Heart left ventricle (tissue), 16 donors: Measurements from ENCODE around the gene STAT2. TPM values are rescaled to one million over a fixed set of nuclear protein-coding genes. Genes with fewer than 3 reads are reported as not detected.
A peak's percentile ranks its signal among the peaks of the same experiment; 100 is the strongest.

Experiments used
- ATAC-seq, 4 donors: fragments of 200-7000 bp; cut with Tn5 transposase; one replicate each; pipeline ENCODE4 v1.9.1; 2020 to 2022; ENCODE audit warnings: moderate library complexity in 4 of 4, mild to moderate bottlenecking in 3 of 4, moderate number of reproducible peaks in 1 of 4
- DNase-seq, 5 donors: peaks; one replicate each; pipeline ENCODE4 v3.0.0-alpha.2; 2020
- H3K27ac ChIP-seq, 12 donors: fragments of 200-600 bp; sonication (generic) in 4 of 12; one replicate each; pipeline versions ENCODE4 v1.5.0 to v1.8.0; 2016 to 2022; ENCODE audit warnings: mild to moderate bottlenecking in 2 of 12
- H3K27me3 ChIP-seq, 9 donors: fragments of 200-600 bp; sonication (generic) in 2 of 9; one replicate each; pipeline versions ENCODE4 v1.5.1 to v1.8.0; 2016 to 2022; ENCODE audit warnings: mild to moderate bottlenecking in 3 of 9
- H3K36me3 ChIP-seq, 9 donors: fragments of 200-600 bp; sonication (generic) in 2 of 9; one replicate each; pipeline versions ENCODE4 v1.5.0 to v1.8.0; 2018 to 2022; ENCODE audit warnings: mild to moderate bottlenecking in 2 of 9
- H3K4me1 ChIP-seq, 12 donors: fragments of 200-600 bp; sonication (generic) in 4 of 12; one replicate each; pipeline versions ENCODE4 v1.5.0 to v1.8.0; 2016 to 2022; ENCODE audit warnings: mild to moderate bottlenecking in 3 of 12
- H3K4me3 ChIP-seq, 12 donors: fragments of 200-600 bp; sonication (generic) in 4 of 12; one replicate each; pipeline versions ENCODE4 v1.5.0 to v1.8.0; 2017 to 2022; ENCODE audit warnings: mild to moderate bottlenecking in 9 of 12, moderate library complexity in 4 of 12
- H3K9me3 ChIP-seq, 12 donors: fragments of 200-600 bp; sonication (generic) in 4 of 12; one replicate each; pipeline versions ENCODE4 v1.5.0 to v1.8.0; 2016 to 2022; ENCODE audit warnings: mild to moderate bottlenecking in 1 of 12
- POLR2A ChIP-seq, 2 donors: fragments of 450-650 bp; IDR thresholded peaks; one replicate each; pipeline ENCODE4 v1.6.1; 2017; ENCODE audit warnings: antibody characterized with exemption in 2 of 2, mild to moderate bottlenecking in 2 of 2, moderate library complexity in 2 of 2
- WGBS, 4 donors: extraction: QIAGEN DNeasy Blood & Tissue Kit in 2 of 4; methylation state at CpG; one replicate each; pipeline versions ENCODE4 v1.1.5 to v1.1.7; 2013 to 2018; 5-methylcytosine and 5-hydroxymethylcytosine counted together
- intact Hi-C, 10 donors: fragments of 100-400 bp; cut with DNase I; formaldehyde crosslinking; loops; one replicate each; pipeline versions ENCODE4 v1.11.1 to v1.14.2; 2022
- polyA plus RNA-seq, 2 donors: library from polyadenylated mRNA; stranded (reverse); fragments of 200-250 nt; gene quantifications; one replicate each; pipeline ENCODE4 v1.2.3, GENCODE V29; 2013
- total RNA-seq, 9 donors: library from RNA; depleted of rRNA in 2 of 9; stranded (reverse); fragments of >200 nt in 2 of 9; fragmentation: NEBNext Ultra II Directional in 3 of 9; extraction: Animal tissue kit (Norgen Biotek cat#: 25700) in 3 of 9; gene quantifications; one replicate each; pipeline versions ENCODE4 v1.1.0 to v1.2.4, GENCODE V29; 2016 to 2023
- TF ChIP-seq, protein P1 (sequence below), 12 donors: fragments of 200-600 bp; sonication (generic) in 4 of 12; IDR thresholded peaks; one replicate each; pipeline versions ENCODE4 v1.5.0 to v1.8.0; 2018 to 2022; ENCODE audit warnings: antibody characterized with exemption in 12 of 12, mild to moderate bottlenecking in 5 of 12
- donor health status: ischemic (EF 13 %, LVEDD 7.1; RV severe dilation, severe dysfunction).
- donor health status: healthy with polysubstance abuse.
- donor health status: DM: no; HTN: yes; CAD: no.
- donor health status: DM: no; HTN: no; CAD: no.
- donor health status: ischemic (EF 25% LVEDD 6.9; RV normal size, moderate dysfunction).
- donor health status: ischemic (EF 25% LVEDD 5.7; RV mildly dilated, moderate dysfunction).
- donor health status: healthy.
- donor health status: DM: yes; HTN: yes; CAD: no.
- donor health status: ischemic (EF 35%, LVEDD 5.7; RV mildly dilated, moderate dysfunction).
- donor health status: nonischemic (EF 11% LVEDD 7.7; RV severe dilation, severe dysfunction).
- donor health status: DM: yes; HTN: yes; CAD: no.
- donor health status: PGD.
- donor health status: ischemic (EF 29% LVEDD 5.4; RV normal size, mild dysfunction).
- donor health status: nonischemic (EF 23%, LVEDD 6.1; RV moderate dilation, normal function).

Gene STAT2
- total and polyA plus RNA-seq, 11 donors: 23.1 to 150 (median 36.1) TPM

DNA sequence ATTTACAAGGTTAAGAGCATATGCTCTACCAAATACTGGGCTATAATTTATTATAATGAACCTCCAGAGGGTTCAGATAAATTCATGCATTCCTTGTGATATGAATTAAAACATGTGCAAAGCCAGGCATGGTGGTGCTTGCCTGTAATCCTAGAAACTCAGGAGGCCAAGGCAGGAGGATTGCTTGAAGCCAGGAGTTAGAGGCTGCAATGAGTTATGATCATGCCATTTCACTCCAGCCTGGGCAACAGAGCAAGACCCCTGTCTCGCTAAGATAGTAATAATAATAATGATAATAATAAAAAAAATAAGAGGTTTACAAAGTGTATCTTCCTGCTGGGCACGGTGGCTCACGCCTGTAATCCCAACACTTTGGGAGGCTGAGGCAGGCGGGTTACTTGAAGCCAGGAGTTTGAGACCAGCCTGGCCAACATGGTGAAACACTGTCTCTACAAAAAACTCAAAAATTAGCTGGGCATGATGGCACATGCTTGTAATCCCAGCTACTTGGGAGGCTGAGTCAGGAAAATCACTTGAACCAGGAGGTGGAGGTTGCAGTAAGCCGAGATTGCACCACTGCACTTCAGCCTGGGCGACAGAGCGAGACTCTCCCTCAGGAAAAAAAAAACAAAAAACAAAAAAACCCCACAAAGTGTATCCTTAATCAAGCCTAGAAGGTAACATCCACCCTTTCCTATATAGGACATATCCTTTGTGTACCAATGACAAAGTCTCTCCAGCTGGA is 52.5 kb downstream of the STAT2 start:
- H3K4me1 ChIP-seq: peaks cover 0 to 9% (median 2%) of the 10 kb centered on the region in 12 donors
- H3K9me3 ChIP-seq: no peaks in the 10 kb centered on the region
- no peaks in the 10 kb centered on the region for H3K27me3 ChIP-seq
- TF ChIP-seq POLR2A (IDR thresholded peaks at IDR 0.05): no peak
- TF ChIP-seq, protein P1, sequence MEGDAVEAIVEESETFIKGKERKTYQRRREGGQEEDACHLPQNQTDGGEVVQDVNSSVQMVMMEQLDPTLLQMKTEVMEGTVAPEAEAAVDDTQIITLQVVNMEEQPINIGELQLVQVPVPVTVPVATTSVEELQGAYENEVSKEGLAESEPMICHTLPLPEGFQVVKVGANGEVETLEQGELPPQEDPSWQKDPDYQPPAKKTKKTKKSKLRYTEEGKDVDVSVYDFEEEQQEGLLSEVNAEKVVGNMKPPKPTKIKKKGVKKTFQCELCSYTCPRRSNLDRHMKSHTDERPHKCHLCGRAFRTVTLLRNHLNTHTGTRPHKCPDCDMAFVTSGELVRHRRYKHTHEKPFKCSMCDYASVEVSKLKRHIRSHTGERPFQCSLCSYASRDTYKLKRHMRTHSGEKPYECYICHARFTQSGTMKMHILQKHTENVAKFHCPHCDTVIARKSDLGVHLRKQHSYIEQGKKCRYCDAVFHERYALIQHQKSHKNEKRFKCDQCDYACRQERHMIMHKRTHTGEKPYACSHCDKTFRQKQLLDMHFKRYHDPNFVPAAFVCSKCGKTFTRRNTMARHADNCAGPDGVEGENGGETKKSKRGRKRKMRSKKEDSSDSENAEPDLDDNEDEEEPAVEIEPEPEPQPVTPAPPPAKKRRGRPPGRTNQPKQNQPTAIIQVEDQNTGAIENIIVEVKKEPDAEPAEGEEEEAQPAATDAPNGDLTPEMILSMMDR (IDR thresholded peaks at IDR 0.05): no peak
- intact Hi-C loops: no loop called here
- H3K27ac ChIP-seq: no peak overlapping the region
- DNase-seq (no peak), ATAC-seq (no peak)
- H3K36me3 ChIP-seq: peaks cover 0 to 84% (median 67%) of the 10 kb centered on the region in 9 donors
- H3K4me3 ChIP-seq: no peak overlapping the region
- 96 to 98% (median 96%) methylated on average over 7 of the region's 7 CpGs for WGBS, 4 donors

DNA sequence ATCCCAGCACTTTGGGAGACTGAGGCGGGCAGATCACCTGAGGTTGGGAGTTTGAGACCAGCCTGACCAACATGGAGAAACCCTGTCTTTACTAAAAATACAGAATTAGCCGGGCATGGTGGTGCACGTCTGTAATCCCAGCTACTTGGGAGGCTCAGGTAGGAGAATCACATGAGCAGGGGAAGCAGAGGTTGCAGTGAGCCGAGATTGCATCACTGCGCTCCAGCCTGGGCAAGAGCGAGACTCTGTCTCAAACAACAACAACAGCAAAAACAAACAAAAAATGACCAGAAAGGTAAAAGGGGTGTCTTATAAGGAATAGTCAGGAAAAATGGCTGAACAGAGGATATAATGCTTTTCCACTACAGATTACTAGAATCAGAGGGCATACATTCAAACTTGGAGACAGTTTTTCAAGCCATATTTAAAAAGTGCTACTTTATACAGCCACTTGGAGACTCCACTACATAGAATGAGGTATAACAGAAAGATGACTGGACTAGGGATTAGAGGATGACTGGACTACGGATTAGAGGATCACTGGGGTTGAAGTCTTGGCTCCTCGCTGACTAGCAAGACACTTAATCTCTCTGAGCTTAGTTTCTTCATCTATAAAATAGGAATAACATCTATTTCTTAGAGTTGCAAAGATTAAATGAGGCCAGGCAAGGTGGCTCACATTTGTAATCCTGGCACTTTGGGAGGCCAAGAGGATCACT is 54.9 kb downstream of the STAT2 start:
- DNase-seq: no peak
- no peak for ATAC-seq
- no peaks in the 10 kb centered on the region for H3K27me3 ChIP-seq
- no peak for TF ChIP-seq POLR2A (IDR thresholded peaks at IDR 0.05)
- 91 to 93% (median 93%) methylated on average over 8 of the region's 8 CpGs for WGBS, 4 donors
- no peaks in the 10 kb centered on the region for H3K9me3 ChIP-seq
- H3K36me3 ChIP-seq: peaks cover 0 to 62% (median 48%) of the 10 kb centered on the region in 9 donors
- no peak overlapping the region for H3K4me3 ChIP-seq
- H3K27ac ChIP-seq: no peak overlapping the region
- intact Hi-C loops: no loop called here
- H3K4me1 ChIP-seq: peaks cover 8 to 27% (median 18%) of the 10 kb centered on the region in 12 donors

DNA sequence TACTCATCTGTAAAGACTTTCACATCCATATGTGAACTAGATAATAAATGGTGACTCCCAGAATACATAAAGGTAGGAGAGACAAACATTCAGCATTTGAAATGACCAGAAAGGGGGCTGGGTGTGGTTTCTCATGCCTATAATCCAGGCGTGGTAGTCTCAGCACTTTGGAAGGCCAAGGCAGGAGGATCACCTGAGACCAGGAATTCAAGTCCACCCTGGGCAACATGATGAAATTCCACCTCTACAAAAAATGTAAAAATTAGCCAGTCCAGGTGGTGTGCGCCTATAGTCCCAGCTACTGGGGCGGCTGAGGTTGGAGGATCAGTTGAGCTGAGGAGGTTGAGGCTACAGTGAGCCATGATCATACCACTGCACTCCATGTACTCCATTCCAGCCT is 55.6 kb downstream of the STAT2 start:
- Histone ChIP-seq H3K36me3 (peaks cover 0 to 55% (median 40%) of the 10 kb centered on the region in 9 donors), H3K9me3 (no peaks in the 10 kb centered on the region), H3K4me3 (no peak overlapping the region), H3K27ac (no peak overlapping the region), H3K4me1 (peaks cover 8 to 30% (median 20%) of the 10 kb centered on the region in 12 donors), H3K27me3 (no peaks in the 10 kb centered on the region)
- ATAC-seq (no peak), DNase-seq (no peak)
- intact Hi-C loops: no loop called here
- TF ChIP-seq, protein P1 (IDR thresholded peaks at IDR 0.05): no peak
- no peak for TF ChIP-seq POLR2A (IDR thresholded peaks at IDR 0.05)
- WGBS, 4 donors: 93 to 96% (median 94%) methylated on average over 3 of the region's 3 CpGs

DNA sequence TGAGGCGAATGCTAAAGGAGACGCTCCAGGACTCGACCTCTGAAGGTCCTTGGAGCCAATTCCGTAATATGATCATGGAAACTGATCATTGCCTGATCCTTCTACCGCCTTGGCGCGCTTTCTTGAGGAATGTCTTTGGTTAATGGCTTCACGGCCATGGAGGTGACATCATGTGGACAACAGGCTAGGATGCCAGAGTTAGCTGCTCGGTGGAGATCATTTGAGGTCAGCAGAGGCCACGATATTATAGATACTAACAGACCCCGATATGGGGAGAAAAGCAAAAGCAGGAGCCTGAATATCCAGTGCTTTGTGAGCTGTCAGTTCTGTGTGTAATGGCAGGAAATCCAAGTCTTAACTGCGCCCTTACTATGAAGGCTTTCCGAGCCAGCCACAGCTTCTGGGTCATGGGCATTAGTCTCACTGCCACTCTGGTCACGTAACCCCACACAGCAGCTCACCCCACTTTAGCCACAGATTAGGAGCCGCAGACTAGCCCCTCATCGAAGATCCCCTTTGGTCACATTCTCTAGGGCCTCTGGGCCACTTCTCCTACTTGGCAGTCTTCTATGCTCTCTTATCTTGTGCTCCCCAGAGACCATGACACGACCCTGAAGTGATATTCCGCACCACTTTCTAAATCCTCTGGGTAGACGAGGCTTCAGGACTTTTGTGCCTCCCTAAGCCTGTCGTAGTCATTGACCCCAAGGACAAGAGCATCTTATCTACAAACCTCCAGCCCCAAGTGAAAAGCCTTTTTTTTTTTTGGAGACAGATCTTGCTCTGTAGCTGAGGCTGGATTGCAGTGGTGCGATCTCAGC is 59.1 kb downstream of the STAT2 start:
- Histone ChIP-seq H3K36me3 (peaks cover 0 to 46% (median 19%) of the 10 kb centered on the region in 9 donors), H3K4me3 (peak overlapping the region; percentile 40 to 98 (median 84)), H3K27ac (peak overlapping the region; percentile 89 to 100 (median 96)), H3K4me1 (peaks cover 24 to 63% (median 53%) of the 10 kb centered on the region in 12 donors), H3K27me3 (no peaks in the 10 kb centered on the region), H3K9me3 (no peaks in the 10 kb centered on the region)
- ATAC-seq (peak; percentile 2 to 19 (median 11)), DNase-seq (no peak)
- 23 to 28% (median 25%) methylated on average over 21 of the region's 21 CpGs for WGBS, 4 donors
- intact Hi-C loops: loop anchor here in 4 of 10 donors (2.0 kb wide), 4 partner anchors 34 to 182 kb away; partner anchors contain the start of genes COQ10A (in 2 of the 4) and ZC3H10 (in 1 of the 4)
- TF ChIP-seq POLR2A (IDR thresholded peaks at IDR 0.05): no peak
- TF ChIP-seq, protein P1 (IDR thresholded peaks at IDR 0.05): no peak
